NCI-H2171 treated with DMSO at 0.1 percent for 48 hours (cell line): ENCODE data around the gene WFDC5.
A peak's percentile ranks its signal among the peaks of the same experiment; 100 is the strongest.
"Not testable (repeated sequence)": the region's sequence is repeated elsewhere in the genome, so short reads cannot be mapped to it uniquely, and the experiment has no call there.

Experiments used
- DNase-seq: peaks from one replicate; lab custom pipeline; 2025; lab: John Stamatoyannopoulos, UW

The WFDC5 gene

DNA sequence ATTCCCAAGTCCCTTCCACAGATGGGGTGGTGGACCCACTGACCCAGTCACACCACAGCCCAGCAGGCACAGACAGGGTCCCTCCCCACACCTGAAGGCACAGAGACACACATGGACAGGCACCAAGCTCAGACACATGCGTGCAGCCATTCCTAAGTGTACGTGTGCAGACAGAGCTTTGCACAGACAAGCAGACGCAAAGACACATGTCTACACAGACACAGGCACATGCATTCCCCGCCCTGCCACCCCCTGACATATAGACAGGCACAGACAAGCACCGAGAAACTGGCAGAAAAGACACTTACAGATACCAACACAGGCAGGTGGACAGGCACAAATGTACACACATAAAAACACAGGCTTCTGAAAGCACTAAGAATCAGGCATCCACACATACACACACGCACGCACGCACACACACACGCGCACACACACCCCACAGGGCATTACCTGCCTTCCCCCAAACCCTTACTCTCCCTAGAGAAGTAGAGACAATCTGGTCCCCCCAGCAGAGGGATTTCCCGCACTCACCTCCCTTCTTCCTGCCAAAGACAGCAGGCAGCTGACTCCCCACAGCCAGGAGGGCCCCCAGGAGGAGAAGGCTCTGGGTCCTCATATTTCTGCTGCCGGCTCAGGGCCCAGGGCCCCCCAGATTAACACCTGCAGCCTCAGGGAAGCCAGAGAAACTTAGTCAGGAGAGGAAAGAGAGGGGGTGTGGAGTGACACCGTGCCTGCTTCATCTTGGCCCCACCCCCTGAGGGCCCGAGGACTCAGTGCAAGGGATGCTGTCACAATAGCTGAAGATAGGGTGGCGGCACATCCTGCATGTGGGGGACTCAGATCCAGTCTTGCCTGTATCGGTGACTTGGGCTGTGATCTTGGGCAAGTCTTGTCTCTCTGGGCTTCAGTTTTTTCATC, at the start of gene WFDC5:
WFDC5 (minus strand) TSS at position 710 of the 921 bp plus-strand sequence; CDS start at position 619, 91 bp downstream.
- DNase-seq: no peak

DNA sequence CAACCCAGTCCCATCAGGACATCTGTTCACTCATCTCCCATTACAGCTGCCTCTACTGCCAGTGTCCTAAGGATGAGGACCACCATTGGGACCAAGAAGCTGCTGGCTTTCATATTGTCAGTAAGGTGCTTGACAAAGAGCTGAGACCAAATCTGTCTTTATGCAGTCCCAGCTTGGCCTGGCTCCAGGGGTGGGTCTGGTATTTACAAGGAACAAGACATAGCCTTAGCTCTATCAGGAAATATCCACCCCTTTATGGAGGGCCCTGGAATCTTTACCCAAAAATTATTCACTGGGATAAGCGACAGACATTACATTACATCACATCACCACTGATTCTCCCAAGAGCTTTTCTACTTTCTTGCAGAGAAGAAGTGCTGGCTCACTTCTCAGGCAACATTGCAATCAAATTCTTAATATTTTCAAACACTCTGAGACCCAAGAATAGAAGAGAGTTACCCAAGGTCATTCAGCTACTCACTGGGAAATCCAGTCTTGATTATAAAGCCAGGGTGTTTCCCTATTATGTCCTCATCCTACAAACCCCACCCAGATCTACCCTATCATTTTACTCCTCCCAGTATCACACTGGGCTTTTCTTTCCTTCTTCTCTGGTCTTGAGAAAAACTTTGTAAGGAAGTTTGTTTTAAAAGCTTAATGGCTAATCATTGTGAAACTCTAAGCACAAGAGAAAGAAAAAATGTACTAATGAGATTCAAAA, 48.3 kb upstream of the WFDC5 start:
- no peak for DNase-seq

GRCh38 chr20:45157962-45158361, 43.0 kb upstream of the WFDC5 start:
- no peak for DNase-seq

- no peak for DNase-seq
Measured at GRCh38 chr20:45156713-45157112, 41.7 kb upstream of the WFDC5 start.

DNA sequence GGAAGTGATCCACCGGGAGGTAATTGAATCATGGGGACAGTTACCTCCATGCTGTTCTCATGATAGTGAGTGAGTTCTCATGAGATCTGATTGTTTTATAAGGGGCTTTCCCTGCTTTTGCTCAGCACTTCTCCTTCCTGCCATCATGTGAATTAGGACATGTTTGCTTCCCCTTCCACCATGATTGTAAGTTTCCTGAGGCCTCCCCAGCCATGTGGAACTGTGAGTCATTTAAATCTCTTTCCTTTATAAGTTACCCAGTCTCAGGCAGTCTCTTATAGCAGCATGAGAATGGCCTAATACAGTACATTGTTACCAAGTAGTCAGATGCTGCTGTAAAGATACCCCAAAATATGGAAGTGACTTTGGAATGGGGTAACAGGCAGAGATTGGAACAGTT, 39.8 kb upstream of the WFDC5 start:
- DNase-seq: not testable (repeated sequence)

GRCh38 chr20:45154183-45154582, 39.2 kb upstream of the WFDC5 start:
- no peak for DNase-seq

DNA sequence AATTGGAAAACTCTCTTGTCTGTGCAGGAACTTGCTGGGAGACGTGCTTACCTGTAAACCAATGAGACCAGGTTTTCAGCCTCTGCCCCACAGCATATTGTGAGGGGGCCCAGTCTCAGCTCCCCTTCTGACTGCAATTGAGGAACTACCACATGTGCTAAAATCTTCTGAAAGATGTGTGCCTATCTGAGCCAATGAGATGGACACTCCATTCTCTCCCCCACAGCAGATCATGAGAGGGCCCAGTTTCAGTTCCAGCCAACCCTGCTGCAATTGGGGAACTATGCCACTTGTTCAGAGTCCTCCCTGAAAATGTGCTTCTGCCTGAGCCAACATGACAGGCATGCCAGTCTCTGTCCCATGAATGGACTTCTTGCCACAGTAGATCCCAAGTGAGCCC, 38.8 kb upstream of the WFDC5 start:
- no peak for DNase-seq

- DNase-seq: no peak
Measured at GRCh38 chr20:45153147-45153546, 38.2 kb upstream of the WFDC5 start.

- DNase-seq: no peak
Measured at GRCh38 chr20:45152405-45152804, 37.4 kb upstream of the WFDC5 start.

DNA sequence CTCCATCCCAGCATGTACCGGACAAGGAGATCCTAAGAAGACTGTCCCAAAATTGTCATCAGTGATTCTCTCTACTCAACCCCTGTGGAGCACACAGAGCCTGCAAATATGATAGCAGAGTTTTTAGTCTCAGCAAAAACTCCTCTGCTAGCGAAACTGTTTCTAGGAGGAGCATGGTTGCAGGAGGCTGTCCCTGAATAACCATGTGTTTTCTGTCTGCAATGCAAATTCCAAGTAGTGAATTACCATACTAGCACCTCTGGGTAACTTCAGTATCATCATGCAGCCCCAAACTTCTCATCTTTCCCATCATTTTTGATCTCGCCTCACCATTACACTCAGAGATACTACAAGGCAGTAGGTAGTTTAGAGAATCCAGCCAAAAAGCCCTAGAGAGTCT, 34.1 kb upstream of the WFDC5 start:
- DNase-seq: no peak

- DNase-seq: no peak
Measured at GRCh38 chr20:45140836-45141235, 25.9 kb upstream of the WFDC5 start.

DNA sequence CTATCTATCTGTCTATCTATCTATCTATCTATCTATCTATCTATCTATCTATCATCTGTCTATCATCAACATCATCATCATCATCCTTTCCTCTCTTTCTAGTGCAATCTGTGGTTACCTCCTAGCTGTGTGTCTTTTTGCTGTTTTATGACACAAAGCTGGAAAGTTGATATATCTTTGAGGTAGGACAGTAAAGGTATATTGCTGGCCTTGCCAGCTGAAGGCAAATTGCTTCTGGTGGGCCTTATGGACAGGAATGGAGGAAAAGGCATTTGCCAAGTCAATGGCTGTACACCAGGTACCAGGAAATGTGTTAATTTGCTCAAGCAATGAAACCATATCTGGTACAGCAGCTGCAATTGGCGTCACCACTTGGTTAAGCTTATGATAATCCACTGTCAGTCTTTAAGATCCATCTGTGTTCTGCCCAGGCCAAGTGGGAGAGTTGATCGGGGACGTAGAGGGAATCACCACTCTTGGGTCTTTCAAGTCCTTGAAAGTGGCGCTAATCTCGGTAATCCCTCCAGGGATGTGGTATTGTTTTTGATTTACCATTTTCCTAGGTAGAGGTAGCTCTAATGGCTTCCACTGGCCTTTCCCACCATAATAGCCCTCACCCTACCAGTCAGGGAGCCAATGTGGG, 24.9 kb upstream of the WFDC5 start:
- DNase-seq: not testable (repeated sequence)

DNA sequence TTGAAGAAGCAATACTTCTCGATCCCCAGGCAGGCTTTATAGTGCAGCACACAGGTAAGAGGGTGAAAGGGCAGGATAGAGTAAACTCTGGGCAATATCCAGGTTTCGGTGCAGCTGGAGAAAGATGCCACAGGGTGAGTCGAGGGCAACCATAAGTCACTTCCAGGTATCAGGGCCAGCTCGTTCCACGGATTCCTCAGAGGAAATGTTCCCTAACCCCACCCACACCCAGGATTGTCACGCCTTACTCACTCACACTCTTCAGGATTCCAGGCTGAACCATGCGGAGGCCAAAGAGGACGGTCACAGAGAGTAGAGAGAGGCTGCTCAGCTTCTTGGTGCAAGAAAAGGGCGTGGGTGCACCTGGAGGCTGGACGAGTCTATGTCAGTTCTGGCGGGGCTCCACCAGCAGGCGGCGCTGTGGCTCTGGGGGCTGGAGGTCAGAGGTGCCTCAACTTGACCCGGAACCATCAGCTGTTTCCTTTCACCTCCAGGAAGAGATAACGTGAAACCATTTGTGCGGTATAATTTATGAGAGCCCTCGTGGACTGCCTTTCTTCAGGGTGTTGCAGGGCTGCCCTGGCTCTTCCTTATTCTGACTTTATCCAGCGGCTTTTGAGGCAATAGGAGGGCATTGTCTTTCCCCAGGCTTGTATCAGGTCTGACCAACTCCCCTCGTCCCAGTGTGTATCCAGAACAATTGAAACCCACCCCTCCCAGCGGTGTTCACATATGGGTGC, 23.8 kb upstream of the WFDC5 start:
- peak; percentile 7 for DNase-seq

DNA sequence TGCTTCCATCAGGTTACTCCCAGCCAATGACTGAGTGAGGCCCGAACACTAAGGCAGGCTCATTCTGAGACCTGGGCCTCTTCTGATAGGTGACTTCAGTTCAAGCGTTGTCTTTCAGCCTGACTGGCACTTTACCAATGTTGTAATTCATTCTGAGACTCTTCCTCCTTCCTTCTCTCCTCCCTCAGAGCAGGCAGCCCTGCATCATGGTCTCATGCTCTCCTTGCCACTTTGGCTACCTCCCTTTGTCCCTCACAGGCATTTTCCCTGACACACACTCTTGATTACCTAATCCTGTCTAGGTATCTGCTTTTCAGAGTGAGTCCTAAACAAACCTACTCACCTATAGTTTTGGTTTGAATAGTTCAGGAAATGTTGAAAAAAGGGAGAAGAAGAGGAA, 21.9 kb upstream of the WFDC5 start:
- DNase-seq: no peak

- no peak for DNase-seq
Measured at GRCh38 chr20:45128099-45128498, 13.1 kb upstream of the WFDC5 start.

- DNase-seq: no peak
Measured at GRCh38 chr20:45124365-45124764, 9.4 kb upstream of the WFDC5 start, which contains the start of gene WFDC12. WFDC12 (minus strand) TSS chr20:45124465; CDS start chr20:45124447, 18 bp downstream.

DNA sequence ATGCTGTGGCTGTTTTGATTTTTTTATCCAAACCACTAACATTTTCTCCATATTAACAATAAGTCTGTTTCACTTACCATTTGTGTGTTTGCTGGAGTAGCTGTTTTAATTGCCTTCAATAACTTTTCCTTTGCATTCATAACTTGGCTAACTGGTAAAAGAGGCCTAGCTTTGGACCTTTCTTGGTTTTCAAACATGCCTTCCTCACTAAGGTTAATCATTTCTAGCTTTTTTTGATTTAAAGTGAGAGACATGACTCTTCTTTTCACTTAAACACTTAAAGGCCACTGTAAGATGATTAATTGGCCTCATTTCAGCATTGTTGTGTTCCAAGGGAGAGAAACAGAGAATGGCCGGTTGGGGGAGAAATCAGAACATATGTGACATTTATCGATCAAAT, 6.4 kb upstream of the WFDC5 start:
- DNase-seq: no peak

DNA sequence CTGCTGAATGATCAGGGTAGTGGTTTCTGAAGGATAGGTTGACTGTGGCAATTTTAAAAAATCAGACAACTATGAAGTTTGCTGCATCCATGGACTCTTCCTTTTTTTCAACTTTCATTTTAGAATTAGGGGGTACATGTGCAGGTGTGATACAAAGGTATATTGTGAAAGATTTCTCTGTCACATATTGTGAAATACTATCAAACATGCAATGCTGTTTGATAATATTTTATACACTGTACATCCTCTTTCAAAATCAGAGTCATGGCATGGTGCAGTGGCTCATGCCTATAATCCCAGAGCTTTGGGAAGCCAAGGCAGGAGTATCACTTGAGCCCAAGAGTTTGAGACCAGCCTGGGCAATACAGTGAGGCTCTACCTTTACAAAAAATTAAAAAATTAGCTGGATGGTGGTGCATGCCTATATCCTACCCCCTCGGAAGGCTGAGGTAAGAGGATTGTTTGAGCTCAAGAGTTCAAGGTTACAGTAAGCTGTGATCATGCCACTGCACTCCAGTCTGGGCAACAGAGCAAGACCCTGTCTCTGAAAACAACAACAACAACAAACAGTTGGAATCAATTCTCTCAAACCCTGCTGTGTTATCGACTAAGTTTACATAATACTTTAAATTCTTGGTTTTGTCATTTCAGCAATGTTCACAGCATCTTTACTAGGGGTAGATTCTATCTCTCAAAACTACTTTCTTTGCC, 4.7 kb upstream of the WFDC5 start:
- no peak for DNase-seq

- DNase-seq: no peak
Measured at GRCh38 chr20:45118028-45118427, 3.1 kb upstream of the WFDC5 start.

DNA sequence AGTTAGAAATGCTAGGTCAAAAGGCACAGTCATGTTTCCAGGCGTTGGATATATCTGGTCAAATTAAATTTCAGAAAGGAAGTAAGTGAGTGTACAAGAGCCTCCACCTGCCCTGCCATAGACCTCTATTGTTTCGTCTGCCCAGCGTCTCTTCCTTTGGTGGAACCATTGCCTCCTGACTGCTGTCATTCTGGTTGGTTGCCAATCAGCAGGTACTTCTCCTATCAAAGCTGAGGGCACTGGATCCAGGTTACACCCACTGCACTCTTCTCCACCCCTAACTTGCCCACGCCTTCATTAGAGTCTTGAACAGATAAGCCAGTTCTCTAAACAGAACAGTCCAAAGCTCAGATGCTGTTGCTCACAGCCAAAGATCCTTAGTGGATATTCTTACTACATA, 2.6 kb upstream of the WFDC5 start:
- no peak for DNase-seq

DNA sequence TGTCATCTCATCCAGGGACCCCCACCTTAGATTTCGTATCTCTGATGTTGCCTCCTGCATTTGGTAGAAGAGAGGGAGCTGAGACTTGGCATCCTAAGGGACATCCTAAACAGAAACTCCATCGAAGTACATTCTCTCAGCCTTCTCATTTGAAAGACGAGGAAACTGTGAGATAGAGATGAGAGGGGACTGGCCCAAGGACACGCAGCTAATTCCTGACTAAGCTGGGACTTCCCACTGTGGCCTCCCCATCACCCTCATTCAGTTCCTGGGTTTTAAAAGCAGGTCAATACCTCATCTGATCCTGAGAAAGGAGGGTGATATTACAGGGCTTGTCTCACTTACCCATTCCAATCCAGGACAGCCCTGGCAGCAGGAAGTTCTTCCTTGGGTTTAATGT, 855 bp upstream of the WFDC5 start:
- DNase-seq: no peak
